ENCODE results near the gene KDM3B.

DNA sequence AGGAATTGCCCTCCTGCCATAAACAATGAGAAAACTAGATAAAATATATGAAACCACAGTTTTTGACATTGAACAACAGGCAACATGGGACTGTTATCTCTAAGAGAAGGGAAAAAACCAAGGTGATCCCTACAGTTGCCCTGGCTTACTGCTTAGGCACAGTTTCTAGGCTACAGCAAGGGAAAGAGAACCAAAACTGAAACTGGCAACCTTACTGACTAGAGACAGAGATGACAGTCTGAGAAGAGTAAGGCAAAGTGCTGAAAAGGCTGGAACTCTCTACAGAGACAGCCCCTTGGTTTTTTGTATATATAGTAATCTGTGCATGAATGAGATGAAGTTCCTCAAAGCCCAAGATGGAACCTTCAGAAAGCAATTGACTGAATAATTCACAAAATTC lies 50.2 kb downstream of the KDM3B start:
- TF ChIP-seq, protein P1, sequence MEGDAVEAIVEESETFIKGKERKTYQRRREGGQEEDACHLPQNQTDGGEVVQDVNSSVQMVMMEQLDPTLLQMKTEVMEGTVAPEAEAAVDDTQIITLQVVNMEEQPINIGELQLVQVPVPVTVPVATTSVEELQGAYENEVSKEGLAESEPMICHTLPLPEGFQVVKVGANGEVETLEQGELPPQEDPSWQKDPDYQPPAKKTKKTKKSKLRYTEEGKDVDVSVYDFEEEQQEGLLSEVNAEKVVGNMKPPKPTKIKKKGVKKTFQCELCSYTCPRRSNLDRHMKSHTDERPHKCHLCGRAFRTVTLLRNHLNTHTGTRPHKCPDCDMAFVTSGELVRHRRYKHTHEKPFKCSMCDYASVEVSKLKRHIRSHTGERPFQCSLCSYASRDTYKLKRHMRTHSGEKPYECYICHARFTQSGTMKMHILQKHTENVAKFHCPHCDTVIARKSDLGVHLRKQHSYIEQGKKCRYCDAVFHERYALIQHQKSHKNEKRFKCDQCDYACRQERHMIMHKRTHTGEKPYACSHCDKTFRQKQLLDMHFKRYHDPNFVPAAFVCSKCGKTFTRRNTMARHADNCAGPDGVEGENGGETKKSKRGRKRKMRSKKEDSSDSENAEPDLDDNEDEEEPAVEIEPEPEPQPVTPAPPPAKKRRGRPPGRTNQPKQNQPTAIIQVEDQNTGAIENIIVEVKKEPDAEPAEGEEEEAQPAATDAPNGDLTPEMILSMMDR (IDR thresholded peaks at IDR 0.05; ENCODE audit: low read depth, low read length, poor library complexity, severe bottlenecking) = no peak
- no peak for TF ChIP-seq EZH2phosphoT487 (IDR thresholded peaks at IDR 0.05; ENCODE audit: borderline replicate concordance, low read length)
